ENCODE measurements around the gene FGA. TPM values are rescaled to one million over a fixed set of nuclear protein-coding genes. Genes with fewer than 3 reads are reported as not detected.

FGA gene
- total and polyA plus RNA-seq, 12 donors = 0.01 to 0.37 TPM; not detected in 10

DNA sequence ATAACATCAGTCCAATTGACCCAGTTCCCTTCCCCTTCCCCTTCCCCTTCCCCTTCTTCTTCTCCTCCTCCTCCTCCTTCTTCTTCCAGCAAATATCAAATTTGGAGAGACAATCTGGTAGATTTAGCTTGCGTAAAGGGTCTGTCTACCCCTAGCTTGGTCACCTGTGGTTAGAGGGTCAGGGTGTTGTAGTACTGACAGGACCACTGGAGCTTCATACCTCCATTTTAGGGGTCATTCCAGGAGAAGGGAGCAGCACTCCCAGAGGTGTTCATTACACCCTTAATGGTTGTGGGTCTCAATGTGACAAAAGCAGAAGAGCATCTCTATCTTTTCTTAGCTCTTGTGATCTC, 31.4 kb downstream of the FGA start:
- ATAC-seq = no peak
- 91 to 100% methylated on average over 1 of the region's 1 CpG for WGBS, 2 donors
- intact Hi-C loops (cut with DNase I) = loop anchor here in 8 of 10 donors (5.0 to 10.0 kb wide), 7 partner anchors 56 to 816 kb away; partner anchors contain the start of genes MAP9 (in 3 of the 8), RBM46 (in 2 of the 8) and FGG (in 1 of the 8)

DNA sequence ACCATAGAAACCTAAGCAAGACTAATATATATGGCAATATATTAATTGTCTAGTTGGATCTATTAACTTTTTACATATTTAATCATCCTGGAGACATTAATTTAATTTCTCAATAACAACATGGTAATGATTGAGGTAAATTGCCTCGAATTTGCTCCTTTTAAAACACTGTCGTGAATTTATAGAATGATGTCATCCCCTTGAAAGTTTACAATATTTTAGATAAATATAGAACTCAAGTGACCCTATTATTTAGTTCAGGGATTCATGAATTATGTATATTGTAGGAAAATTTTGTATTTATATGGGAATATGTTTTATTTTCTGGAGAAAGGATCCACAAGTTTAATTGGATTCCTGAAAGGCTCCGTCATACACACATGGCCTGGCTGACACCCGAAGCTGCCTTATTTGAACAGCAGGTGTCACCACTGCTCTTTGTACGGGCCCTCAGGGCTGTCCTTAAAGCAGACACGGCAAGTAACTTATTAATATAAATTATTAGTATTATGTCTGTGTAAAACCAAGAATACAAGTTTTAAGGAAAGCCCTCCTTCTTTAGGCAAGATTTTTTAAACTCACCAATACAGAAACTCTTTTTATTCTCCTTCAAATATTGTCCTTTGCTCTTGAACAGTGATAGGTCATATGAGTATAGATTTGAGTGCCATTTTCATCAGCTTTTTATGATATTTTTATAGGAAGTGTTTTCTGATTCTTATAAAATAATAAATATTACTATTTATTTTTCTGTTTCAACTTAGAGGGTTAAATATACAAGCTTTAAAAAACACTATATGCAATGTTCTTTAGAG, 38.5 kb downstream of the FGA start:
- ATAC-seq (peak in 7 of 8 donors; percentile 58 to 75 (median 69)), DNase-seq (peak; percentile 43 to 72)
- Histone ChIP-seq H3K27me3 (no peaks in the 10 kb centered on the region), H3K4me1 (peaks cover 0 to 23% (median 18%) of the 10 kb centered on the region in 9 donors), H3K9me3 (no peaks in the 10 kb centered on the region), H3K36me3 (peaks cover 0 to 16% (median 3%) of the 10 kb centered on the region in 9 donors), H3K27ac (no peak overlapping the region), H3K4me3 (no peak overlapping the region)
- intact Hi-C loops (cut with DNase I) = loop anchor here in 9 of 10 donors (2.0 to 10.0 kb wide), 12 partner anchors 63 to 823 kb away; partner anchors contain the start of genes MAP9 (in 3 of the 9), RBM46 (in 2 of the 9) and FGG (in 1 of the 9)
- WGBS, 2 donors = 18 to 24% methylated on average over 6 of the region's 6 CpGs
- TF ChIP-seq, protein P1, sequence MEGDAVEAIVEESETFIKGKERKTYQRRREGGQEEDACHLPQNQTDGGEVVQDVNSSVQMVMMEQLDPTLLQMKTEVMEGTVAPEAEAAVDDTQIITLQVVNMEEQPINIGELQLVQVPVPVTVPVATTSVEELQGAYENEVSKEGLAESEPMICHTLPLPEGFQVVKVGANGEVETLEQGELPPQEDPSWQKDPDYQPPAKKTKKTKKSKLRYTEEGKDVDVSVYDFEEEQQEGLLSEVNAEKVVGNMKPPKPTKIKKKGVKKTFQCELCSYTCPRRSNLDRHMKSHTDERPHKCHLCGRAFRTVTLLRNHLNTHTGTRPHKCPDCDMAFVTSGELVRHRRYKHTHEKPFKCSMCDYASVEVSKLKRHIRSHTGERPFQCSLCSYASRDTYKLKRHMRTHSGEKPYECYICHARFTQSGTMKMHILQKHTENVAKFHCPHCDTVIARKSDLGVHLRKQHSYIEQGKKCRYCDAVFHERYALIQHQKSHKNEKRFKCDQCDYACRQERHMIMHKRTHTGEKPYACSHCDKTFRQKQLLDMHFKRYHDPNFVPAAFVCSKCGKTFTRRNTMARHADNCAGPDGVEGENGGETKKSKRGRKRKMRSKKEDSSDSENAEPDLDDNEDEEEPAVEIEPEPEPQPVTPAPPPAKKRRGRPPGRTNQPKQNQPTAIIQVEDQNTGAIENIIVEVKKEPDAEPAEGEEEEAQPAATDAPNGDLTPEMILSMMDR (IDR thresholded peaks at IDR 0.05) = peak; percentile 57 to 95 (median 87)

More for the DNA sequence above, 31.4 kb downstream of the FGA start:
- Histone ChIP-seq H3K27me3 (peaks cover 0 to 3% (median 0%) of the 10 kb centered on the region in 7 donors), H3K27ac (no peak overlapping the region), H3K36me3 (no peaks in the 10 kb centered on the region), H3K9me3 (no peaks in the 10 kb centered on the region), H3K4me3 (no peak overlapping the region), H3K4me1 (no peaks in the 10 kb centered on the region)
- no peak for DNase-seq
- TF ChIP-seq, protein P1 (IDR thresholded peaks at IDR 0.05) = no peak

- TF ChIP-seq, protein P1 (IDR thresholded peaks at IDR 0.05) = peak in 5 of 9 donors; percentile 33 to 54 (median 50)
- intact Hi-C loops (cut with DNase I) = loop anchor here in 9 of 10 donors (2.0 to 10.0 kb wide), 11 partner anchors 65 to 825 kb away; partner anchors contain the start of genes MAP9 (in 3 of the 9), RBM46 (in 2 of the 9) and FGG (in 1 of the 9)
- H3K27ac ChIP-seq = peak within 1 kb of the TSS in 9 of 10 donors; percentile 37 to 88 (median 80)
- no peaks in the 10 kb centered on the region for H3K27me3 ChIP-seq
- no peaks in the 10 kb centered on the region for H3K9me3 ChIP-seq
- ATAC-seq (peak; percentile 100), DNase-seq (peak; percentile 95 to 98)
- H3K36me3 ChIP-seq = peaks cover 0 to 36% (median 22%) of the 10 kb centered on the region in 9 donors
- WGBS, 2 donors = 0% methylated on average over 51 of the region's 51 CpGs
- H3K4me3 ChIP-seq = peak within 1 kb of the TSS; percentile 58 to 93 (median 77)
- H3K4me1 ChIP-seq = peaks cover 0 to 23% (median 18%) of the 10 kb centered on the region in 9 donors
Observed at GRCh38 chr4:154549894-154550790, 40.4 kb downstream of the FGA start, which contains the start of gene PLRG1. TSS of gene PLRG1 (minus strand) at chr4:154550400. CDS start at chr4:154550308, 92 bp downstream.

All from heart right ventricle (tissue), 16 donors.